NCI-H526 treated with DMSO at 0.1 percent for 48 hours (cell line): ENCODE data around the gene KRTAP9-7.

Experiments used
- DNase-seq: peaks from one replicate; lab custom pipeline; 2025; lab: John Stamatoyannopoulos, UW

Gene KRTAP9-7

GRCh38 chr17:41322094-41322902 is 46.8 kb downstream of the KRTAP9-7 start:
- DNase-seq = peak; percentile 41

GRCh38 chr17:41322903-41323895 is 47.7 kb downstream of the KRTAP9-7 start:
- no peak for DNase-seq

GRCh38 chr17:41324180-41325075 is 48.9 kb downstream of the KRTAP9-7 start:
- peak; percentile 13 for DNase-seq

GRCh38 chr17:41325126-41325525 is 49.6 kb downstream of the KRTAP9-7 start:
- DNase-seq = no peak

GRCh38 chr17:41325611-41326010 is 50.1 kb downstream of the KRTAP9-7 start:
- no peak for DNase-seq
